Activated naive CD4-positive, alpha-beta T cell treated with anti-CD3 and anti-CD28 coated beads, Interleukin-2, amount 10 ng/mL, durations not matched to agents 7 days and 5 days (primary cell): ENCODE data around the gene STXBP1.

ENCODE experiments used
- CTCF ChIA-PET: fragments of 350-600 bp; sonication (Branson Sonifier 250); formaldehyde crosslinking; loops from one replicate; lab custom pipeline; 2021; ENCODE audit warnings: antibody characterized with exemption; lab: Charles Lee
- DNase-seq: peaks from one replicate; pipeline ENCODE4 v3.0.0-alpha.2; 2020
- H3K27ac Mint-ChIP-seq: one replicate; pipeline ENCODE4 v1.8.0; 2021; ENCODE audit warnings: mild to moderate bottlenecking, moderate library complexity, mixed read lengths
- H3K27me3 Mint-ChIP-seq: one replicate; pipeline ENCODE4 v1.8.0; 2021; ENCODE audit warnings: mild to moderate bottlenecking, mixed read lengths
- H3K36me3 Mint-ChIP-seq: one replicate; pipeline ENCODE4 v1.8.0; 2021; ENCODE audit warnings: mixed read lengths
- H3K4me1 Mint-ChIP-seq: one replicate; pipeline ENCODE4 v1.8.0; 2021; ENCODE audit warnings: mixed read lengths
- H3K4me3 Mint-ChIP-seq: one replicate; pipeline ENCODE4 v1.8.0; 2021; ENCODE audit warnings: mild to moderate bottlenecking, moderate library complexity, mixed read lengths
- H3K9me3 Mint-ChIP-seq: one replicate; pipeline ENCODE4 v1.8.0; 2021; ENCODE audit warnings: mixed read lengths

STXBP1 gene

GRCh38 chr9:127732444-127732843 is 120.4 kb downstream of the STXBP1 start:
- no peak overlapping the region for H3K4me3 Mint-ChIP-seq
- peaks cover 28% of the 10 kb centered on the region for H3K4me1 Mint-ChIP-seq
- DNase-seq: no peak
- no peak overlapping the region for H3K27ac Mint-ChIP-seq
- no peaks in the 10 kb centered on the region for H3K27me3 Mint-ChIP-seq
- H3K36me3 Mint-ChIP-seq: peaks cover 2% of the 10 kb centered on the region
- H3K9me3 Mint-ChIP-seq: no peaks in the 10 kb centered on the region
- CTCF ChIA-PET: interaction anchor here (0.6 to 2.7 kb wide), 4 partner anchors 140 to 228 kb away, joined by 3 to 11 read pairs (median 4); no protein-coding TSS in a partner anchor

DNA sequence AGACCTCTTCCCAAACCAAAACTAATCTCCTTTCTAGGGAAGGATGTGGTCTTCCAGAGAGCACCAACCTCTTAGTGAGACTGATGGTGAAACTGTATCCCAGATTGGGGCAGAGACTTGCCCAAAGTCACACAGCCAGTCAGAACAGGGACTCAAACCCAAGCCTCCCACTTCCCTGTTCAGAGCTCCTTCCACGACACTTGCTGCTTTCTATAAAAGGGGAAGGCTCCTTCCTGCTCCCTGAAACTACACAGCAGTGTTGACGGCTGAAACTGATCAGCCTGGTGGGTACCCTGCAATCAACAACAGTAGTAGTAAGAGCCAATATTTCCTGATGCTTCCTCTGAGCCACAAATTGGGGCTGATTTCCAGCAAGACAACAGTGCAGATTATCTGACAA is 121.5 kb downstream of the STXBP1 start:
- Mint-ChIP-seq H3K27ac (no peak overlapping the region), H3K4me3 (peak overlapping the region; percentile 79), H3K27me3 (no peaks in the 10 kb centered on the region), H3K9me3 (no peaks in the 10 kb centered on the region), H3K4me1 (peaks cover 28% of the 10 kb centered on the region), H3K36me3 (peaks cover 9% of the 10 kb centered on the region)
- DNase-seq: no peak
- CTCF ChIA-PET: interaction anchor here (0.6 to 3.2 kb wide), 9 partner anchors 14 to 226 kb away, joined by 3 to 44 read pairs (median 7); partner anchors contain the start of gene FPGS

DNA sequence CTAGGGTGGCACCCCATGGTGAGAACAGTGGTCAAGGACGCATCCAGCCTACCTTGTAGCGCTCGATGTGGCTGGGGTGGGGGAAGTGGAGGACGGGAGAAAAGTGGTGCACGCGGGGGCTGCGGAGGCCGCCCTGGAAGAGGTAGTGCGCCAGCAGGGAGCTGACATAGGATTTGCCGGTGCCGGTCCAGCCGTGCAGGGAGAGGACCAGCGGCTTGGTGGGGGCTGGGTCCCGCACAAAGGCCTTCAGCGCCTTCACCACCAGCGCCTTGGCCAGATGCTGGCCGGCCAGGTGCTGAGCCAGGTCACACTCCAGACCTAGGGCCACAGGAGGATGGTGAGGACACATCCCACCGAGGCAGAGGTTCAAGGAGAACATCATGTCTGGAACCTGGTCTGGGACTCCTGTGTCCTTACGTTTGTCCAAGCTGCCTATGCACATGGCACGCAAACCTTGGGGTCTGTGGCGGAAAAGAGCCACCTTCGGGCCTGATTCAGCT is 122.2 kb downstream of the STXBP1 start:
- peaks cover 28% of the 10 kb centered on the region for H3K4me1 Mint-ChIP-seq
- H3K4me3 Mint-ChIP-seq: peak overlapping the region; percentile 79
- H3K9me3 Mint-ChIP-seq: no peaks in the 10 kb centered on the region
- H3K36me3 Mint-ChIP-seq: peaks cover 10% of the 10 kb centered on the region
- H3K27ac Mint-ChIP-seq: peak overlapping the region; percentile 92
- no peak for DNase-seq
- CTCF ChIA-PET: interaction anchor here (0.6 to 3.2 kb wide), 54 partner anchors 9 to 246 kb away, joined by 3 to 44 read pairs (median 4); partner anchors contain the start of genes CDK9, ENG, FPGS and PTRH1
- no peaks in the 10 kb centered on the region for H3K27me3 Mint-ChIP-seq

DNA sequence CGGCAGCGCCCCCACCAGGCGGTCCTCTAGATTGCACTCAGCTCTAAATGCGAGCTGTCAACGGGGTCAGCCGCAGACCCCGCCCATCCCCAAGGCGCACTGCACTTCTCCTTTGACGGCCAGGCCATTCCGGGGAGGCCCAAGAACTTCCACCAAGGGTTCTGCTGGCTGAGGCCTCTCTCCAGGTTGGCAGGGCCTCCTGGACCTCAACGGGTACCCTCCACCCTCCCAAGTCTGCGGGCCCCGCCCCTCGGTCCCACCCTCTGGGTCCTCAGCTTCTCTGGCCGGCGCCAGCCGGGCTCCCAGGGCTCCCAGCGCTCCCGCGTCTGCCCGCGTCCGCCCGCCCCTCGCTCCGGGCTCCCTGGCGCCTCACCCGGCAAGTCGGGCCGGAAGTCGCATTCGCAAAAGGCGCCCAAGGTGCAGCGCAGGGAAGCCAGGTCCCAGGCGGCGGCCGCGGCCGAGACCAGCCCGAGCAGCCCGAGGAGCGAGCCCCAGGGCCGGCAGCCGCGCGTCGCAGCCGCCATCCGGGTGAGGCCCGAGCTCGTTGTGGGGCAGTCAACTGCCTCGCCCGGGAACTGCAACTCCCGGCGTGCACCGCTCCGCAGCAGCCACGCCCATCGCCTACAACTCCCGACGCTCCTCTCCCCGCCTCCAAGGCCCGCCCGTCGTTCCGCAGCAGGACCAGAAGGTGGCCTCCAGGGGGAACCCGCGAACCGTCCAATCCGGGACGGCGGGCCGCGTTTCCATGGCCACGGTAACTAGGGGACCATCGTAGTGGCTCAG is 122.9 kb downstream of the STXBP1 start, which contains the start of gene TOR2A:
TSS of gene TOR2A (minus strand) at position 548 of the 783 bp plus-strand sequence. CDS start at position 524, 24 bp downstream.
- CTCF ChIA-PET: interaction anchor here (0.6 to 3.2 kb wide), 57 partner anchors 9 to 246 kb away, joined by 3 to 44 read pairs (median 4); partner anchors contain the start of genes CDK9, ENG, FPGS and PTRH1
- H3K27ac Mint-ChIP-seq: peak within 1 kb of the TSS; percentile 92
- H3K4me3 Mint-ChIP-seq: peak within 1 kb of the TSS; percentile 79
- peaks cover 28% of the 10 kb centered on the region for H3K4me1 Mint-ChIP-seq
- peaks cover 10% of the 10 kb centered on the region for H3K36me3 Mint-ChIP-seq
- no peaks in the 10 kb centered on the region for H3K27me3 Mint-ChIP-seq
- H3K9me3 Mint-ChIP-seq: no peaks in the 10 kb centered on the region
- DNase-seq: peak; percentile 99

- no peak for DNase-seq
- peaks cover 11% of the 10 kb centered on the region for H3K36me3 Mint-ChIP-seq
- H3K27me3 Mint-ChIP-seq: no peaks in the 10 kb centered on the region
- H3K9me3 Mint-ChIP-seq: no peaks in the 10 kb centered on the region
- peak overlapping the region; percentile 79 for H3K4me3 Mint-ChIP-seq
- CTCF ChIA-PET: interaction anchor here (0.7 to 3.2 kb wide), 29 partner anchors 10 to 247 kb away, joined by 3 to 44 read pairs (median 6); partner anchors contain the start of genes CDK9, ENG, SH2D3C and ST6GALNAC4
- peaks cover 28% of the 10 kb centered on the region for H3K4me1 Mint-ChIP-seq
- H3K27ac Mint-ChIP-seq: peak overlapping the region; percentile 92
These were observed 123.6 kb downstream of the STXBP1 start for GRCh38 chr9:127735530-127736185.

GRCh38 chr9:127738666-127739065 is 126.6 kb downstream of the STXBP1 start:
- CTCF ChIA-PET: interaction anchor here (0.9 to 3.0 kb wide), 2 partner anchors 46 to 131 kb away, joined by 3 to 13 read pairs; no protein-coding TSS in a partner anchor
- H3K9me3 Mint-ChIP-seq: no peaks in the 10 kb centered on the region
- H3K4me1 Mint-ChIP-seq: peaks cover 26% of the 10 kb centered on the region
- H3K27ac Mint-ChIP-seq: no peak overlapping the region
- no peak overlapping the region for H3K4me3 Mint-ChIP-seq
- no peaks in the 10 kb centered on the region for H3K27me3 Mint-ChIP-seq
- DNase-seq: no peak
- H3K36me3 Mint-ChIP-seq: peaks cover 29% of the 10 kb centered on the region

- Mint-ChIP-seq H3K4me1 (peaks cover 16% of the 10 kb centered on the region), H3K36me3 (peaks cover 30% of the 10 kb centered on the region), H3K27me3 (no peaks in the 10 kb centered on the region), H3K9me3 (no peaks in the 10 kb centered on the region), H3K27ac (no peak overlapping the region), H3K4me3 (no peak overlapping the region)
- no peak for DNase-seq
- CTCF ChIA-PET: interaction anchor here (1.8 to 3.0 kb wide), 2 partner anchors 45 to 130 kb away, joined by 5 to 13 read pairs; no protein-coding TSS in a partner anchor
These were observed 127.7 kb downstream of the STXBP1 start for GRCh38 chr9:127739614-127740330.

DNA sequence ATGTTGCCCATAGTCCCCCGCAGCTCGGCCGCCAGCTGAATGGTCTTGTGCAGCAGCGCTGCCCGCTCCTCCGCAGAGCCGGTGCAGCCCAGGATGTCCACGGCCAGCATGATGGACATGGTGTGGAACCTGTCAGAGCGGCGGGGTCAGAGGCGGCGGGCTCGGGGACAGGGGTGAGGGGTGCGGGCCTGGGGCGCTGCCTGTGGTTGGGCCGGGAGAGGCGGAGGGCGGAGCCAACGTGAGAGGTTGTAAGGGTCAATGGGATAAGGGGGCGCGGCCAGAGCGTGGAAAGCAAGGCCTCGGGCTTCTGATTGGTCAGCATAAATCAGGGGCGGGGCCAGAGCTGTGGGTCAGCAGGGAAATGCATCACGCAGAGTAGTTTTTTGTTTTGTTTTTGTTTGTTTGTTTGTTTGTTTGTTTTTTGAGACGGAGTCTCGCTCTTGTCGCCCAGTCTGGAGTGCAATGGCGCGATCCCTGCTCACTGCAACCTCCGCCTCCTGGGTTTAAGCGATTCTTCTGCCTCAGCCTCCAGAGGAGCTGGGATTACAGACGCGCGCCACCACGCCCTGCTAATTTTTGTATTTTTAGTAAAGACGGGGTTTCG is 129.9 kb downstream of the STXBP1 start:
- Mint-ChIP-seq H3K27me3 (no peaks in the 10 kb centered on the region), H3K27ac (no peak overlapping the region), H3K9me3 (no peaks in the 10 kb centered on the region), H3K4me1 (peaks cover 5% of the 10 kb centered on the region), H3K36me3 (peaks cover 41% of the 10 kb centered on the region), H3K4me3 (no peak overlapping the region)
- no peak for DNase-seq
- CTCF ChIA-PET: interaction anchor here (1.4 kb wide), 1 partner anchor 128 kb away, joined by 3 read pairs; no protein-coding TSS in a partner anchor
